ENCODE measurements around the gene CBLL1. TPM values are rescaled to one million over a fixed set of nuclear protein-coding genes. Genes with fewer than 3 reads are reported as not detected.

The CBLL1 gene
- total RNA-seq, 3 donors from 2014 or later (not counting 1 experiment from before 2014, with no cell fraction given), result 62.7 to 85.8 (median 82.0) TPM

GRCh38 chr7:107785170-107785569 is 41.2 kb downstream of the CBLL1 start:
- no peaks in the 10 kb centered on the region for H3K36me3 Mint-ChIP-seq
- H3K4me3 Mint-ChIP-seq, result no peak overlapping the region
- no peaks in the 10 kb centered on the region for H3K4me1 ChIP-seq (ENCODE audit: control insufficient read depth, insufficient read depth, low read length)
- H3K27ac Mint-ChIP-seq, result no peak overlapping the region
- intact Hi-C loops (cut with micrococcal nuclease), result no loop called here
- DNase-seq, result no peak
- no peak overlapping the region for H3K4me3 ChIP-seq (ENCODE audit: low read length)
- H3K4me1 Mint-ChIP-seq, result no peaks in the 10 kb centered on the region
- 78% methylated on average over 2 of the region's 2 CpGs for WGBS (ENCODE audit: insufficient coverage)
- peaks cover 0 to 9% of the 10 kb centered on the region in 2 donors for H3K27me3 Mint-ChIP-seq (ENCODE audit: low read depth in 2 of 2)
- H3K9me3 ChIP-seq (ENCODE audit: control insufficient read depth, insufficient read depth, low read length), result no peaks in the 10 kb centered on the region
- H3K9me3 Mint-ChIP-seq, result no peaks in the 10 kb centered on the region
- no peak overlapping the region for H3K27ac ChIP-seq (ENCODE audit: low read length)
- ATAC-seq, result no peak
- H3K36me3 ChIP-seq (ENCODE audit: control insufficient read depth, insufficient read depth, low read length), result no peaks in the 10 kb centered on the region
- no peak for TF ChIP-seq CTCF (IDR thresholded peaks at IDR 0.05)
- H3K27me3 ChIP-seq (ENCODE audit: control insufficient read depth, insufficient read depth, low read length), result no peaks in the 10 kb centered on the region

- no peak for DNase-seq
- no peaks in the 10 kb centered on the region for H3K27me3 ChIP-seq (ENCODE audit: control insufficient read depth, insufficient read depth, low read length)
- no peak overlapping the region for H3K27ac ChIP-seq (ENCODE audit: low read length)
- no peak overlapping the region for H3K27ac Mint-ChIP-seq
- no peak overlapping the region for H3K4me3 Mint-ChIP-seq
- WGBS (ENCODE audit: insufficient coverage), result 72% methylated on average over 2 of the region's 2 CpGs
- TF ChIP-seq CTCF (IDR thresholded peaks at IDR 0.05), result no peak
- no peaks in the 10 kb centered on the region for H3K4me1 ChIP-seq (ENCODE audit: control insufficient read depth, insufficient read depth, low read length)
- H3K9me3 ChIP-seq (ENCODE audit: control insufficient read depth, insufficient read depth, low read length), result no peaks in the 10 kb centered on the region
- H3K9me3 Mint-ChIP-seq, result no peaks in the 10 kb centered on the region
- H3K36me3 Mint-ChIP-seq, result no peaks in the 10 kb centered on the region
- ATAC-seq, result no peak
- no peak overlapping the region for H3K4me3 ChIP-seq (ENCODE audit: low read length)
- H3K36me3 ChIP-seq (ENCODE audit: control insufficient read depth, insufficient read depth, low read length), result no peaks in the 10 kb centered on the region
- peaks cover 0 to 9% of the 10 kb centered on the region in 2 donors for H3K27me3 Mint-ChIP-seq (ENCODE audit: low read depth in 2 of 2)
- no peaks in the 10 kb centered on the region for H3K4me1 Mint-ChIP-seq
- intact Hi-C loops (cut with micrococcal nuclease), result no loop called here
Observed at GRCh38 chr7:107785926-107786325, 42.0 kb downstream of the CBLL1 start.

DNA sequence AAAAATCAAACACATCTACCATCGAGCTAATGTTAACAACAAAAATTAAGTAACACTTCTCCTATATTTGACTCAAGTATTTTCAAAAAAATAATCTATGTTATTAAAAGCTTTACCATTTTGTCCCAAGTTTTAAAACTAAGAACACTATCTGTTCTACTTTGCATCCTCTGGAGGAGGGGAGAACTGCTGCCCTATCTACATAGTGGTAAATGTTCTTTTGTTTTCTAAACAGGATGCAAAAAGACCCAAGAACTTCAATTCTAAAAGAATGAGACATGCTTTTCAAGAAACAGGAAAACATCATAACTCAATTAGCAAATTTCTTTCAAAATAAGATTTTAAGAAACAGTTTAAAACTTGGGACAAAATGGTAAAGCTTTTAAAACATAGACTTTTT is 44.3 kb downstream of the CBLL1 start:
- no peak overlapping the region for H3K27ac ChIP-seq (ENCODE audit: low read length)
- H3K27ac Mint-ChIP-seq, result no peak overlapping the region
- H3K4me3 Mint-ChIP-seq, result no peak overlapping the region
- no peaks in the 10 kb centered on the region for H3K9me3 Mint-ChIP-seq
- WGBS (ENCODE audit: insufficient coverage), result 100% methylated on average over 1 of the region's 1 CpG
- ATAC-seq (no peak), DNase-seq (no peak)
- TF ChIP-seq CTCF (IDR thresholded peaks at IDR 0.05), result no peak
- intact Hi-C loops (cut with micrococcal nuclease), result no loop called here
- H3K4me1 Mint-ChIP-seq, result no peaks in the 10 kb centered on the region
- H3K9me3 ChIP-seq (ENCODE audit: control insufficient read depth, insufficient read depth, low read length), result no peaks in the 10 kb centered on the region
- H3K4me3 ChIP-seq (ENCODE audit: low read length), result no peak overlapping the region
- no peaks in the 10 kb centered on the region for H3K4me1 ChIP-seq (ENCODE audit: control insufficient read depth, insufficient read depth, low read length)
- no peaks in the 10 kb centered on the region for H3K27me3 ChIP-seq (ENCODE audit: control insufficient read depth, insufficient read depth, low read length)
- no peaks in the 10 kb centered on the region for H3K36me3 Mint-ChIP-seq
- H3K36me3 ChIP-seq (ENCODE audit: control insufficient read depth, insufficient read depth, low read length), result no peaks in the 10 kb centered on the region
- peaks cover 0 to 9% of the 10 kb centered on the region in 2 donors for H3K27me3 Mint-ChIP-seq (ENCODE audit: low read depth in 2 of 2)

- no peak overlapping the region for H3K4me3 ChIP-seq (ENCODE audit: low read length)
- 80% methylated on average over 3 of the region's 3 CpGs for WGBS (ENCODE audit: insufficient coverage)
- DNase-seq, result no peak
- ATAC-seq, result no peak
- H3K36me3 ChIP-seq (ENCODE audit: control insufficient read depth, insufficient read depth, low read length), result no peaks in the 10 kb centered on the region
- no peaks in the 10 kb centered on the region for H3K36me3 Mint-ChIP-seq
- no peaks in the 10 kb centered on the region for H3K4me1 ChIP-seq (ENCODE audit: control insufficient read depth, insufficient read depth, low read length)
- no peaks in the 10 kb centered on the region for H3K27me3 ChIP-seq (ENCODE audit: control insufficient read depth, insufficient read depth, low read length)
- H3K27me3 Mint-ChIP-seq (ENCODE audit: low read depth in 2 of 2), result peaks cover 0 to 9% of the 10 kb centered on the region in 2 donors
- H3K4me1 Mint-ChIP-seq, result no peaks in the 10 kb centered on the region
- H3K9me3 ChIP-seq (ENCODE audit: control insufficient read depth, insufficient read depth, low read length), result no peaks in the 10 kb centered on the region
- no peak overlapping the region for H3K4me3 Mint-ChIP-seq
- intact Hi-C loops (cut with micrococcal nuclease), result no loop called here
- no peak overlapping the region for H3K27ac ChIP-seq (ENCODE audit: low read length)
- TF ChIP-seq CTCF (IDR thresholded peaks at IDR 0.05), result no peak
- no peaks in the 10 kb centered on the region for H3K9me3 Mint-ChIP-seq
- H3K27ac Mint-ChIP-seq, result no peak overlapping the region
Observed at GRCh38 chr7:107788662-107789061, 44.7 kb downstream of the CBLL1 start.

Data from natural killer cell (primary cell).